ENCODE results near the gene SNX33. TPM values are rescaled to one million over a fixed set of nuclear protein-coding genes. Genes with fewer than 3 reads are reported as not detected.
"Not testable (repeated sequence)": the region's sequence is repeated elsewhere in the genome, so short reads cannot be mapped to it uniquely, and the experiment has no call there.

SNX33 gene
- total RNA-seq, 2 experiments from 2014 or later: 3.0 to 3.2 TPM

GRCh38 chr15:75677465-75678323 lies 30.0 kb downstream of the SNX33 start:
- intact Hi-C loops (cut with micrococcal nuclease): no loop called here
- no peaks in the 10 kb centered on the region for H3K27me3 Mint-ChIP-seq
- no peaks in the 10 kb centered on the region for H3K36me3 Mint-ChIP-seq
- CTCF ChIA-PET: interaction anchor here (1.7 to 2.2 kb wide), 2 partner anchors 31 to 310 kb away, joined by 5 to 10 read pairs; partner anchors contain the start of gene SNX33
- no peak for DNase-seq
- H3K4me1 Mint-ChIP-seq (ENCODE audit: low read depth): no peaks in the 10 kb centered on the region
- H3K27ac Mint-ChIP-seq: no peak overlapping the region
- no peaks in the 10 kb centered on the region for H3K9me3 Mint-ChIP-seq
- POLR2A ChIA-PET: no interaction called here
- H3K4me3 Mint-ChIP-seq: no peak overlapping the region

- H3K9me3 Mint-ChIP-seq; intact Hi-C loops (cut with micrococcal nuclease); H3K27me3 Mint-ChIP-seq; H3K4me1 Mint-ChIP-seq (ENCODE audit: low read depth); H3K36me3 Mint-ChIP-seq; H3K4me3 Mint-ChIP-seq; H3K27ac Mint-ChIP-seq; DNase-seq; POLR2A ChIA-PET: not testable (repeated sequence)
- CTCF ChIA-PET: interaction anchor here (1.3 to 2.2 kb wide), 3 partner anchors 31 to 311 kb away, joined by 3 to 10 read pairs (median 5); partner anchors contain the start of gene SNX33
Measured at GRCh38 chr15:75678324-75678690, 30.6 kb downstream of the SNX33 start.

- DNase-seq: no peak
- CTCF ChIA-PET: interaction anchor here (0.5 to 6.7 kb wide), 5 partner anchors 33 to 313 kb away, joined by 3 to 45 read pairs (median 4); partner anchors contain the start of genes MAN2C1 and SNX33
- Mint-ChIP-seq H3K27ac (no peak overlapping the region), H3K4me1 (ENCODE audit: low read depth) (no peaks in the 10 kb centered on the region), H3K9me3 (no peaks in the 10 kb centered on the region), H3K27me3 (no peaks in the 10 kb centered on the region), H3K36me3 (no peaks in the 10 kb centered on the region), H3K4me3 (no peak overlapping the region)
- intact Hi-C loops (cut with micrococcal nuclease): no loop called here
- POLR2A ChIA-PET: no interaction called here
Measured at GRCh38 chr15:75680007-75680789, 32.5 kb downstream of the SNX33 start.

- H3K27me3 Mint-ChIP-seq: no peaks in the 10 kb centered on the region
- intact Hi-C loops (cut with micrococcal nuclease): loop anchor here (1.0 to 2.0 kb wide), 3 partner anchors 120 to 314 kb away; partner anchors contain the start of gene MAN2C1
- no peaks in the 10 kb centered on the region for H3K9me3 Mint-ChIP-seq
- ChIA-PET CTCF (interaction anchor here (0.9 to 6.7 kb wide), 4 partner anchors 120 to 315 kb away, joined by 4 to 45 read pairs (median 5); partner anchors contain the start of gene MAN2C1), POLR2A (no interaction called here)
- no peak for DNase-seq
- H3K4me3 Mint-ChIP-seq: no peak overlapping the region
- H3K36me3 Mint-ChIP-seq: no peaks in the 10 kb centered on the region
- no peaks in the 10 kb centered on the region for H3K4me1 Mint-ChIP-seq (ENCODE audit: low read depth)
- no peak overlapping the region for H3K27ac Mint-ChIP-seq
Measured at GRCh38 chr15:75682181-75683135, 34.7 kb downstream of the SNX33 start.

GRCh38 chr15:75683646-75684312 lies 36.1 kb downstream of the SNX33 start:
- POLR2A ChIA-PET; H3K27ac Mint-ChIP-seq; H3K36me3 Mint-ChIP-seq; H3K27me3 Mint-ChIP-seq; H3K4me3 Mint-ChIP-seq; H3K4me1 Mint-ChIP-seq (ENCODE audit: low read depth); H3K9me3 Mint-ChIP-seq: not testable (repeated sequence)
- peak; percentile 78 for DNase-seq
- intact Hi-C loops (cut with micrococcal nuclease): loop anchor here (1.0 to 2.0 kb wide), 3 partner anchors 119 to 315 kb away; partner anchors contain the start of gene MAN2C1
- CTCF ChIA-PET: interaction anchor here (0.5 to 6.7 kb wide), 8 partner anchors 8 to 1075 kb away, joined by 3 to 45 read pairs (median 4); partner anchors contain the start of gene MAN2C1

- intact Hi-C loops (cut with micrococcal nuclease): no loop called here
- CTCF ChIA-PET: interaction anchor here (0.6 to 6.7 kb wide), 8 partner anchors 9 to 1076 kb away, joined by 3 to 45 read pairs (median 4); partner anchors contain the start of gene MAN2C1
- H3K27ac Mint-ChIP-seq: no peak overlapping the region
Measured at GRCh38 chr15:75684648-75685047, 36.9 kb downstream of the SNX33 start.

GRCh38 chr15:75685195-75685594 lies 37.5 kb downstream of the SNX33 start:
- POLR2A ChIA-PET: no interaction called here
- intact Hi-C loops (cut with micrococcal nuclease): no loop called here
- DNase-seq: no peak
- H3K4me3 Mint-ChIP-seq: no peak overlapping the region
- H3K36me3 Mint-ChIP-seq: no peaks in the 10 kb centered on the region
- H3K27me3 Mint-ChIP-seq: peaks cover 2% of the 10 kb centered on the region
- CTCF ChIA-PET: interaction anchor here (0.6 to 6.7 kb wide), 4 partner anchors 64 to 318 kb away, joined by 3 to 45 read pairs (median 18); partner anchors contain the start of gene MAN2C1
- no peaks in the 10 kb centered on the region for H3K4me1 Mint-ChIP-seq (ENCODE audit: low read depth)
- H3K9me3 Mint-ChIP-seq: no peaks in the 10 kb centered on the region
- no peak overlapping the region for H3K27ac Mint-ChIP-seq

More at GRCh38 chr15:75684648-75685047, 36.9 kb downstream of the SNX33 start:
- H3K4me1 Mint-ChIP-seq (ENCODE audit: low read depth): no peaks in the 10 kb centered on the region
- DNase-seq: no peak
- H3K9me3 Mint-ChIP-seq: no peaks in the 10 kb centered on the region
- peaks cover 2% of the 10 kb centered on the region for H3K27me3 Mint-ChIP-seq
- H3K4me3 Mint-ChIP-seq: no peak overlapping the region
- POLR2A ChIA-PET: no interaction called here
- no peaks in the 10 kb centered on the region for H3K36me3 Mint-ChIP-seq

- H3K9me3 Mint-ChIP-seq; POLR2A ChIA-PET; H3K4me3 Mint-ChIP-seq; H3K4me1 Mint-ChIP-seq (ENCODE audit: low read depth); intact Hi-C loops (cut with micrococcal nuclease); H3K36me3 Mint-ChIP-seq; H3K27ac Mint-ChIP-seq; H3K27me3 Mint-ChIP-seq: not testable (repeated sequence)
- DNase-seq: peak; percentile 90
- CTCF ChIA-PET: interaction anchor here (0.6 to 6.7 kb wide), 14 partner anchors 19 to 319 kb away, joined by 3 to 45 read pairs (median 4); partner anchors contain the start of gene MAN2C1
Measured at GRCh38 chr15:75686212-75686642, 38.5 kb downstream of the SNX33 start.

- peaks cover 7% of the 10 kb centered on the region for H3K27me3 Mint-ChIP-seq
- no peak overlapping the region for H3K27ac Mint-ChIP-seq
- ChIA-PET POLR2A (no interaction called here), CTCF (interaction anchor here (0.6 to 1.4 kb wide), 3 partner anchors 18 to 278 kb away, joined by 3 read pairs; no protein-coding TSS in a partner anchor)
- H3K9me3 Mint-ChIP-seq: no peaks in the 10 kb centered on the region
- intact Hi-C loops (cut with micrococcal nuclease): no loop called here
- no peak overlapping the region for H3K4me3 Mint-ChIP-seq
- no peaks in the 10 kb centered on the region for H3K36me3 Mint-ChIP-seq
- no peak for DNase-seq
- no peaks in the 10 kb centered on the region for H3K4me1 Mint-ChIP-seq (ENCODE audit: low read depth)
Measured at GRCh38 chr15:75687486-75688277, 40.0 kb downstream of the SNX33 start.

GRCh38 chr15:75688278-75688557 lies 40.5 kb downstream of the SNX33 start:
- Mint-ChIP-seq H3K4me3 (no peak overlapping the region), H3K4me1 (ENCODE audit: low read depth) (no peaks in the 10 kb centered on the region), H3K9me3 (no peaks in the 10 kb centered on the region), H3K27ac (no peak overlapping the region), H3K27me3 (peaks cover 7% of the 10 kb centered on the region), H3K36me3 (no peaks in the 10 kb centered on the region)
- intact Hi-C loops (cut with micrococcal nuclease): no loop called here
- ChIA-PET POLR2A (no interaction called here), CTCF (interaction anchor here (1.4 kb wide), 1 partner anchor 18 kb away, joined by 3 read pairs; no protein-coding TSS in a partner anchor)
- DNase-seq: no peak
